ENCODE data around the gene PTPRG.
"Not testable (repeated sequence)": the region's sequence is repeated elsewhere in the genome, so short reads cannot be mapped to it uniquely, and the experiment has no call there.

- TF ChIP-seq, protein P1, sequence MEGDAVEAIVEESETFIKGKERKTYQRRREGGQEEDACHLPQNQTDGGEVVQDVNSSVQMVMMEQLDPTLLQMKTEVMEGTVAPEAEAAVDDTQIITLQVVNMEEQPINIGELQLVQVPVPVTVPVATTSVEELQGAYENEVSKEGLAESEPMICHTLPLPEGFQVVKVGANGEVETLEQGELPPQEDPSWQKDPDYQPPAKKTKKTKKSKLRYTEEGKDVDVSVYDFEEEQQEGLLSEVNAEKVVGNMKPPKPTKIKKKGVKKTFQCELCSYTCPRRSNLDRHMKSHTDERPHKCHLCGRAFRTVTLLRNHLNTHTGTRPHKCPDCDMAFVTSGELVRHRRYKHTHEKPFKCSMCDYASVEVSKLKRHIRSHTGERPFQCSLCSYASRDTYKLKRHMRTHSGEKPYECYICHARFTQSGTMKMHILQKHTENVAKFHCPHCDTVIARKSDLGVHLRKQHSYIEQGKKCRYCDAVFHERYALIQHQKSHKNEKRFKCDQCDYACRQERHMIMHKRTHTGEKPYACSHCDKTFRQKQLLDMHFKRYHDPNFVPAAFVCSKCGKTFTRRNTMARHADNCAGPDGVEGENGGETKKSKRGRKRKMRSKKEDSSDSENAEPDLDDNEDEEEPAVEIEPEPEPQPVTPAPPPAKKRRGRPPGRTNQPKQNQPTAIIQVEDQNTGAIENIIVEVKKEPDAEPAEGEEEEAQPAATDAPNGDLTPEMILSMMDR (conservative IDR thresholded peaks at IDR 0.05; ENCODE audit: low read depth in 2 of 2), result not testable (repeated sequence)
- not testable (repeated sequence) for TF ChIP-seq REST (IDR thresholded peaks at IDR 0.05; ENCODE audit: unreplicated experiment); EZH2 (IDR thresholded peaks at IDR 0.05; ENCODE audit: low read depth, unreplicated experiment); CREB1 (CRISPR knock-in tag; IDR thresholded peaks at IDR 0.05; ENCODE audit: low read depth); JUNB (IDR thresholded peaks at IDR 0.05; ENCODE audit: unreplicated experiment); EZH2phosphoT487 (IDR thresholded peaks at IDR 0.05; ENCODE audit: unreplicated experiment); NANOG (IDR thresholded peaks at IDR 0.05; ENCODE audit: borderline replicate concordance)
These were observed 8.7 kb upstream of the PTPRG start for GRCh38 chr3:61552704-61553103.

Data from GM23338 (cell line).